ENCODE results near the gene HDAC4.

GRCh38 chr2:239162976-239163687 is 237.7 kb downstream of the HDAC4 start:
- TF ChIP-seq EZH2 (IDR thresholded peaks at IDR 0.05; ENCODE audit: insufficient read depth, low read length) = no peak
- no peak for TF ChIP-seq CTCF (IDR thresholded peaks at IDR 0.05; ENCODE audit: insufficient read depth, low read depth, low read length)
